ENCODE results near the gene UNC13D. TPM values are rescaled to one million over a fixed set of nuclear protein-coding genes. Genes with fewer than 3 reads are reported as not detected.

The UNC13D gene
- total and polyA plus RNA-seq, 9 of the 15 experiments (the other 6 are each of a cell fraction or from before 2014, with no cell fraction given) = 0.86 to 244 (median 69.2) TPM

DNA sequence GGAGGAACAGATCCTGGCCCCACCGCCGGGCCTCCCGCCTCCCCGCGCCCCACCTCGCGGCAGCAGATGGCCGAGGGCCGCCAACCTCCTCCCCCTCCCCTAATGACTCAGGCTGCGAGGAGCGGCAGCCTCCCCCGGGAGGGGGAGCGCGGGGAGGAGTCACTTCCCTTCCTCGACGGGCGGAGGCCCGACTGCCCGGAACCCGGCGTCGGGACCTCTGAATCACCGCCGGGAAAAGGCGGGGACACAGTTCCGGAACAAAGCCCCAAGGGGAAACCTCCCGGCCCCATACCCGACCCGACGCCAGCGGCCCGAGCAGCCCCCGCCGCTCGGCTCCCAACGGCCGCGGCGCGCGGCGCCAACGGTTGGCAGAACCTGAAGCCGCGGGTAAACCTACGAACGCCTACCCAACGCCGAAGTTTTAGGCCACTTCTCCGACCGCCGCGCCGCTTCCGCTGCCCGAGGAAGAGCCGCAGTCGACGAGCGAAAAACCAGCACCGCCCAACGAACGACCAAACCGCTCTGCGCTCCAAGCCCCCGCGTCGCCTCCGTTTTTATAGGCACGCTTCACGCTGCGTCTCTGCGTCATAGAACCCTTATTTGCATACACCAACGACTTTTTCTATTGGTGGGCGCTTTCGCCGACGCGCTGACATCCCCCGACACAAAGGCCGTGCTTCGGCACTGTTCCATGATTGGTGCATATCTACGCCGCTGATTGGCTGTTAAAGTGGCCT lies 64.8 kb downstream of the UNC13D start (continued):
- TF ChIP-seq SRF (CRISPR knock-in tag; IDR thresholded peaks at IDR 0.05) (no peak; a peak in 1 of 4 replicates), ZNF75A (CRISPR knock-in tag; IDR thresholded peaks at IDR 0.05) (no peak), CHD1 (IDR thresholded peaks at IDR 0.05; ENCODE audit: low read length) (peak; percentile 99), CTBP1 (IDR thresholded peaks at IDR 0.05; ENCODE audit: borderline replicate concordance) (peak; percentile 81), ZNF507 (tag; conservative IDR thresholded peaks at IDR 0.05) (no peak), ZNF232 (CRISPR knock-in tag; IDR thresholded peaks at IDR 0.05) (peak; percentile 62), BCL6 (CRISPR knock-in tag; IDR thresholded peaks at IDR 0.05) (no peak), NONO (IDR thresholded peaks at IDR 0.05; ENCODE audit: low read depth in 2 of 2, low read length in 1 of 2) (peak; percentile 78 to 99), SMAD2 (IDR thresholded peaks at IDR 0.05; ENCODE audit: low read depth, low read length) (no peak), DPF2 (IDR thresholded peaks at IDR 0.05) (peak; percentile 67; the same call in 1 of the 2 replicates), ZNF217 (CRISPR knock-in tag; IDR thresholded peaks at IDR 0.05) (no peak), ZNF354B (CRISPR knock-in tag; IDR thresholded peaks at IDR 0.05) (no peak), HMG20B (CRISPR knock-in tag; IDR thresholded peaks at IDR 0.05) (peak; percentile 91; the same call in 1 of the 2 replicates), CHD2 (IDR thresholded peaks at IDR 0.05; ENCODE audit: low read depth, low read length) (peak; percentile 59), NEUROD1 (IDR thresholded peaks at IDR 0.05; ENCODE audit: borderline replicate concordance, low read depth, low read length, partially characterized antibody) (peak; percentile 55)
- TF ChIP-seq, protein P1, sequence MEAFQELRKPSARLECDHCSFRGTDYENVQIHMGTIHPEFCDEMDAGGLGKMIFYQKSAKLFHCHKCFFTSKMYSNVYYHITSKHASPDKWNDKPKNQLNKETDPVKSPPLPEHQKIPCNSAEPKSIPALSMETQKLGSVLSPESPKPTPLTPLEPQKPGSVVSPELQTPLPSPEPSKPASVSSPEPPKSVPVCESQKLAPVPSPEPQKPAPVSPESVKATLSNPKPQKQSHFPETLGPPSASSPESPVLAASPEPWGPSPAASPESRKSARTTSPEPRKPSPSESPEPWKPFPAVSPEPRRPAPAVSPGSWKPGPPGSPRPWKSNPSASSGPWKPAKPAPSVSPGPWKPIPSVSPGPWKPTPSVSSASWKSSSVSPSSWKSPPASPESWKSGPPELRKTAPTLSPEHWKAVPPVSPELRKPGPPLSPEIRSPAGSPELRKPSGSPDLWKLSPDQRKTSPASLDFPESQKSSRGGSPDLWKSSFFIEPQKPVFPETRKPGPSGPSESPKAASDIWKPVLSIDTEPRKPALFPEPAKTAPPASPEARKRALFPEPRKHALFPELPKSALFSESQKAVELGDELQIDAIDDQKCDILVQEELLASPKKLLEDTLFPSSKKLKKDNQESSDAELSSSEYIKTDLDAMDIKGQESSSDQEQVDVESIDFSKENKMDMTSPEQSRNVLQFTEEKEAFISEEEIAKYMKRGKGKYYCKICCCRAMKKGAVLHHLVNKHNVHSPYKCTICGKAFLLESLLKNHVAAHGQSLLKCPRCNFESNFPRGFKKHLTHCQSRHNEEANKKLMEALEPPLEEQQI (IDR thresholded peaks at IDR 0.05) = no peak
- TF ChIP-seq, protein P2, sequence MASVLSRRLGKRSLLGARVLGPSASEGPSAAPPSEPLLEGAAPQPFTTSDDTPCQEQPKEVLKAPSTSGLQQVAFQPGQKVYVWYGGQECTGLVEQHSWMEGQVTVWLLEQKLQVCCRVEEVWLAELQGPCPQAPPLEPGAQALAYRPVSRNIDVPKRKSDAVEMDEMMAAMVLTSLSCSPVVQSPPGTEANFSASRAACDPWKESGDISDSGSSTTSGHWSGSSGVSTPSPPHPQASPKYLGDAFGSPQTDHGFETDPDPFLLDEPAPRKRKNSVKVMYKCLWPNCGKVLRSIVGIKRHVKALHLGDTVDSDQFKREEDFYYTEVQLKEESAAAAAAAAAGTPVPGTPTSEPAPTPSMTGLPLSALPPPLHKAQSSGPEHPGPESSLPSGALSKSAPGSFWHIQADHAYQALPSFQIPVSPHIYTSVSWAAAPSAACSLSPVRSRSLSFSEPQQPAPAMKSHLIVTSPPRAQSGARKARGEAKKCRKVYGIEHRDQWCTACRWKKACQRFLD (CRISPR knock-in tag; IDR thresholded peaks at IDR 0.05) = no peak; the same call in none of the 2 replicates
- TF ChIP-seq, protein P3, sequence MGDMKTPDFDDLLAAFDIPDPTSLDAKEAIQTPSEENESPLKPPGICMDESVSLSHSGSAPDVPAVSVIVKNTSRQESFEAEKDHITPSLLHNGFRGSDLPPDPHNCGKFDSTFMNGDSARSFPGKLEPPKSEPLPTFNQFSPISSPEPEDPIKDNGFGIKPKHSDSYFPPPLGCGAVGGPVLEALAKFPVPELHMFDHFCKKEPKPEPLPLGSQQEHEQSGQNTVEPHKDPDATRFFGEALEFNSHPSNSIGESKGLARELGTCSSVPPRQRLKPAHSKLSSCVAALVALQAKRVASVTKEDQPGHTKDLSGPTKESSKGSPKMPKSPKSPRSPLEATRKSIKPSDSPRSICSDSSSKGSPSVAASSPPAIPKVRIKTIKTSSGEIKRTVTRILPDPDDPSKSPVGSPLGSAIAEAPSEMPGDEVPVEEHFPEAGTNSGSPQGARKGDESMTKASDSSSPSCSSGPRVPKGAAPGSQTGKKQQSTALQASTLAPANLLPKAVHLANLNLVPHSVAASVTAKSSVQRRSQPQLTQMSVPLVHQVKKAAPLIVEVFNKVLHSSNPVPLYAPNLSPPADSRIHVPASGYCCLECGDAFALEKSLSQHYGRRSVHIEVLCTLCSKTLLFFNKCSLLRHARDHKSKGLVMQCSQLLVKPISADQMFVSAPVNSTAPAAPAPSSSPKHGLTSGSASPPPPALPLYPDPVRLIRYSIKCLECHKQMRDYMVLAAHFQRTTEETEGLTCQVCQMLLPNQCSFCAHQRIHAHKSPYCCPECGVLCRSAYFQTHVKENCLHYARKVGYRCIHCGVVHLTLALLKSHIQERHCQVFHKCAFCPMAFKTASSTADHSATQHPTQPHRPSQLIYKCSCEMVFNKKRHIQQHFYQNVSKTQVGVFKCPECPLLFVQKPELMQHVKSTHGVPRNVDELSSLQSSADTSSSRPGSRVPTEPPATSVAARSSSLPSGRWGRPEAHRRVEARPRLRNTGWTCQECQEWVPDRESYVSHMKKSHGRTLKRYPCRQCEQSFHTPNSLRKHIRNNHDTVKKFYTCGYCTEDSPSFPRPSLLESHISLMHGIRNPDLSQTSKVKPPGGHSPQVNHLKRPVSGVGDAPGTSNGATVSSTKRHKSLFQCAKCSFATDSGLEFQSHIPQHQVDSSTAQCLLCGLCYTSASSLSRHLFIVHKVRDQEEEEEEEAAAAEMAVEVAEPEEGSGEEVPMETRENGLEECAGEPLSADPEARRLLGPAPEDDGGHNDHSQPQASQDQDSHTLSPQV (IDR thresholded peaks at IDR 0.05) = no peak
- TF ChIP-seq, protein P4, sequence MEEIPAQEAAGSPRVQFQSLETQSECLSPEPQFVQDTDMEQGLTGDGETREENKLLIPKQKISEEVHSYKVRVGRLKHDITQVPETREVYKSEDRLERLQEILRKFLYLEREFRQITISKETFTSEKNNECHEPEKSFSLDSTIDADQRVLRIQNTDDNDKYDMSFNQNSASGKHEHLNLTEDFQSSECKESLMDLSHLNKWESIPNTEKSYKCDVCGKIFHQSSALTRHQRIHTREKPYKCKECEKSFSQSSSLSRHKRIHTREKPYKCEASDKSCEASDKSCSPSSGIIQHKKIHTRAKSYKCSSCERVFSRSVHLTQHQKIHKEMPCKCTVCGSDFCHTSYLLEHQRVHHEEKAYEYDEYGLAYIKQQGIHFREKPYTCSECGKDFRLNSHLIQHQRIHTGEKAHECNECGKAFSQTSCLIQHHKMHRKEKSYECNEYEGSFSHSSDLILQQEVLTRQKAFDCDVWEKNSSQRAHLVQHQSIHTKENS (CRISPR knock-in tag; IDR thresholded peaks at IDR 0.05) = no peak
